K562 (cell line): ENCODE results near the gene ATOH8.

Experiments used
- DDX20 ChIP-seq: fragments of 450-650 bp; IDR thresholded peaks from 2 replicates; pipeline ENCODE4 v1.6.1; 2016; ENCODE audit warnings: missing genetic modification characterization, low read depth, mild to moderate bottlenecking, missing compliant biosample characterization, moderate library complexity
- EZH2 ChIP-seq: IDR thresholded peaks from 2 replicates; pipeline ENCODE4 v1.6.1; 2012; ENCODE audit warnings: low read depth, mild to moderate bottlenecking, inconsistent platforms, low read length, borderline replicate concordance
- FOXM1 ChIP-seq, 2 experiments: fragments of 450-650 bp in 1 of 2; sonication (generic) in 1 of 2; formaldehyde crosslinking in 1 of 2; IDR thresholded peaks; 2 replicates each; pipeline versions ENCODE4 v1.6.1 to v1.9.0; 2017 to 2022; ENCODE audit warnings: low read depth in 2 of 2, mild to moderate bottlenecking in 2 of 2, missing genetic modification reagents in 1 of 2, moderate library complexity in 1 of 2
- RBFOX2 ChIP-seq: fragments of 200-400 bp; formaldehyde crosslinking; IDR thresholded peaks from 2 replicates; pipeline ENCODE4 v1.6.1; 2017; ENCODE audit warnings: low read depth, mild to moderate bottlenecking, low read length, moderate library complexity
- SPI1 ChIP-seq: IDR thresholded peaks from 2 replicates; pipeline ENCODE4 v1.6.1; 2011; ENCODE audit warnings: low read depth, low read length, control low read depth, borderline replicate concordance
- ZNF184 ChIP-seq: sonication (generic); formaldehyde crosslinking; IDR thresholded peaks from 2 replicates; pipeline ENCODE4 v1.5.0; 2020; ENCODE audit warnings: missing genetic modification reagents
- ZNF263 ChIP-seq: sonication (generic); formaldehyde crosslinking; IDR thresholded peaks from 2 replicates; pipeline ENCODE4 v1.8.0; 2022; ENCODE audit warnings: mild to moderate bottlenecking, missing genetic modification reagents, borderline replicate concordance
- TF ChIP-seq, protein P1 (sequence below): fragments of 450-650 bp; IDR thresholded peaks from 2 replicates; pipeline ENCODE4 v1.6.1; 2016; ENCODE audit warnings: mild to moderate bottlenecking, moderate library complexity

DNA sequence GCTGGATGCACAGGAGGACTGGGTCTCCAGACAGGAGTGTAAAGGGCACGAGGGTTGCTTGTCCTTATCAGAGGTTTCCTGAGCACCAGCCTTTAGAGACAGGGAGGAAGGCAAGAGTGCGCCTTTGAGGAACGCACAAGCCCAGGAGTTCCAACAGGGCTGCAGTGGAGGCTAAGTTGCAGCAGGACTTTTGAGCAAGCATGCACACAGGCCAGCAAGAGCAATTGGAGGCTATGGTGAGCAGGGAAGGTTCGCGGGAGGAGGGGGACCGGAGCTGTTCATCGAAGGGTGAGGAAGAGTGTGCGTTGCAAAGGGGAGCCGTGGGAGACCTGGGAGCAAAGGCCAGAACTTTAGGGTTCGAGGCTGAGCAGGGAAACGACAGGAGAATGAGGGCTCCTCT is 2.2 kb upstream of the ATOH8 start:
- no peak for TF ChIP-seq SPI1
- TF ChIP-seq ZNF263 (CRISPR knock-in tag): no peak
- TF ChIP-seq FOXM1 (IDR thresholded peaks at IDR 0.05; ENCODE audit: low read depth): no peak
- TF ChIP-seq FOXM1 (CRISPR knock-in tag; IDR thresholded peaks at IDR 0.05; ENCODE audit: low read depth): no peak
- TF ChIP-seq EZH2: no peak
- TF ChIP-seq, protein P1, sequence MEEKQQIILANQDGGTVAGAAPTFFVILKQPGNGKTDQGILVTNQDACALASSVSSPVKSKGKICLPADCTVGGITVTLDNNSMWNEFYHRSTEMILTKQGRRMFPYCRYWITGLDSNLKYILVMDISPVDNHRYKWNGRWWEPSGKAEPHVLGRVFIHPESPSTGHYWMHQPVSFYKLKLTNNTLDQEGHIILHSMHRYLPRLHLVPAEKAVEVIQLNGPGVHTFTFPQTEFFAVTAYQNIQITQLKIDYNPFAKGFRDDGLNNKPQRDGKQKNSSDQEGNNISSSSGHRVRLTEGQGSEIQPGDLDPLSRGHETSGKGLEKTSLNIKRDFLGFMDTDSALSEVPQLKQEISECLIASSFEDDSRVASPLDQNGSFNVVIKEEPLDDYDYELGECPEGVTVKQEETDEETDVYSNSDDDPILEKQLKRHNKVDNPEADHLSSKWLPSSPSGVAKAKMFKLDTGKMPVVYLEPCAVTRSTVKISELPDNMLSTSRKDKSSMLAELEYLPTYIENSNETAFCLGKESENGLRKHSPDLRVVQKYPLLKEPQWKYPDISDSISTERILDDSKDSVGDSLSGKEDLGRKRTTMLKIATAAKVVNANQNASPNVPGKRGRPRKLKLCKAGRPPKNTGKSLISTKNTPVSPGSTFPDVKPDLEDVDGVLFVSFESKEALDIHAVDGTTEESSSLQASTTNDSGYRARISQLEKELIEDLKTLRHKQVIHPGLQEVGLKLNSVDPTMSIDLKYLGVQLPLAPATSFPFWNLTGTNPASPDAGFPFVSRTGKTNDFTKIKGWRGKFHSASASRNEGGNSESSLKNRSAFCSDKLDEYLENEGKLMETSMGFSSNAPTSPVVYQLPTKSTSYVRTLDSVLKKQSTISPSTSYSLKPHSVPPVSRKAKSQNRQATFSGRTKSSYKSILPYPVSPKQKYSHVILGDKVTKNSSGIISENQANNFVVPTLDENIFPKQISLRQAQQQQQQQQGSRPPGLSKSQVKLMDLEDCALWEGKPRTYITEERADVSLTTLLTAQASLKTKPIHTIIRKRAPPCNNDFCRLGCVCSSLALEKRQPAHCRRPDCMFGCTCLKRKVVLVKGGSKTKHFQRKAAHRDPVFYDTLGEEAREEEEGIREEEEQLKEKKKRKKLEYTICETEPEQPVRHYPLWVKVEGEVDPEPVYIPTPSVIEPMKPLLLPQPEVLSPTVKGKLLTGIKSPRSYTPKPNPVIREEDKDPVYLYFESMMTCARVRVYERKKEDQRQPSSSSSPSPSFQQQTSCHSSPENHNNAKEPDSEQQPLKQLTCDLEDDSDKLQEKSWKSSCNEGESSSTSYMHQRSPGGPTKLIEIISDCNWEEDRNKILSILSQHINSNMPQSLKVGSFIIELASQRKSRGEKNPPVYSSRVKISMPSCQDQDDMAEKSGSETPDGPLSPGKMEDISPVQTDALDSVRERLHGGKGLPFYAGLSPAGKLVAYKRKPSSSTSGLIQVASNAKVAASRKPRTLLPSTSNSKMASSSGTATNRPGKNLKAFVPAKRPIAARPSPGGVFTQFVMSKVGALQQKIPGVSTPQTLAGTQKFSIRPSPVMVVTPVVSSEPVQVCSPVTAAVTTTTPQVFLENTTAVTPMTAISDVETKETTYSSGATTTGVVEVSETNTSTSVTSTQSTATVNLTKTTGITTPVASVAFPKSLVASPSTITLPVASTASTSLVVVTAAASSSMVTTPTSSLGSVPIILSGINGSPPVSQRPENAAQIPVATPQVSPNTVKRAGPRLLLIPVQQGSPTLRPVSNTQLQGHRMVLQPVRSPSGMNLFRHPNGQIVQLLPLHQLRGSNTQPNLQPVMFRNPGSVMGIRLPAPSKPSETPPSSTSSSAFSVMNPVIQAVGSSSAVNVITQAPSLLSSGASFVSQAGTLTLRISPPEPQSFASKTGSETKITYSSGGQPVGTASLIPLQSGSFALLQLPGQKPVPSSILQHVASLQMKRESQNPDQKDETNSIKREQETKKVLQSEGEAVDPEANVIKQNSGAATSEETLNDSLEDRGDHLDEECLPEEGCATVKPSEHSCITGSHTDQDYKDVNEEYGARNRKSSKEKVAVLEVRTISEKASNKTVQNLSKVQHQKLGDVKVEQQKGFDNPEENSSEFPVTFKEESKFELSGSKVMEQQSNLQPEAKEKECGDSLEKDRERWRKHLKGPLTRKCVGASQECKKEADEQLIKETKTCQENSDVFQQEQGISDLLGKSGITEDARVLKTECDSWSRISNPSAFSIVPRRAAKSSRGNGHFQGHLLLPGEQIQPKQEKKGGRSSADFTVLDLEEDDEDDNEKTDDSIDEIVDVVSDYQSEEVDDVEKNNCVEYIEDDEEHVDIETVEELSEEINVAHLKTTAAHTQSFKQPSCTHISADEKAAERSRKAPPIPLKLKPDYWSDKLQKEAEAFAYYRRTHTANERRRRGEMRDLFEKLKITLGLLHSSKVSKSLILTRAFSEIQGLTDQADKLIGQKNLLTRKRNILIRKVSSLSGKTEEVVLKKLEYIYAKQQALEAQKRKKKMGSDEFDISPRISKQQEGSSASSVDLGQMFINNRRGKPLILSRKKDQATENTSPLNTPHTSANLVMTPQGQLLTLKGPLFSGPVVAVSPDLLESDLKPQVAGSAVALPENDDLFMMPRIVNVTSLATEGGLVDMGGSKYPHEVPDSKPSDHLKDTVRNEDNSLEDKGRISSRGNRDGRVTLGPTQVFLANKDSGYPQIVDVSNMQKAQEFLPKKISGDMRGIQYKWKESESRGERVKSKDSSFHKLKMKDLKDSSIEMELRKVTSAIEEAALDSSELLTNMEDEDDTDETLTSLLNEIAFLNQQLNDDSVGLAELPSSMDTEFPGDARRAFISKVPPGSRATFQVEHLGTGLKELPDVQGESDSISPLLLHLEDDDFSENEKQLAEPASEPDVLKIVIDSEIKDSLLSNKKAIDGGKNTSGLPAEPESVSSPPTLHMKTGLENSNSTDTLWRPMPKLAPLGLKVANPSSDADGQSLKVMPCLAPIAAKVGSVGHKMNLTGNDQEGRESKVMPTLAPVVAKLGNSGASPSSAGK: no peak
- no peak for TF ChIP-seq RBFOX2
- TF ChIP-seq ZNF184: no peak
- TF ChIP-seq DDX20 (tag): no peak
